NCI-H1436 (cell line): ENCODE data around the gene NIM1K.
"Not testable (repeated sequence)": the region's sequence is repeated elsewhere in the genome, so short reads cannot be mapped to it uniquely, and the experiment has no call there.

ENCODE experiments used
- DNase-seq: peaks from one replicate; lab custom pipeline; 2025; lab: John Stamatoyannopoulos, UW

NIM1K gene

DNA sequence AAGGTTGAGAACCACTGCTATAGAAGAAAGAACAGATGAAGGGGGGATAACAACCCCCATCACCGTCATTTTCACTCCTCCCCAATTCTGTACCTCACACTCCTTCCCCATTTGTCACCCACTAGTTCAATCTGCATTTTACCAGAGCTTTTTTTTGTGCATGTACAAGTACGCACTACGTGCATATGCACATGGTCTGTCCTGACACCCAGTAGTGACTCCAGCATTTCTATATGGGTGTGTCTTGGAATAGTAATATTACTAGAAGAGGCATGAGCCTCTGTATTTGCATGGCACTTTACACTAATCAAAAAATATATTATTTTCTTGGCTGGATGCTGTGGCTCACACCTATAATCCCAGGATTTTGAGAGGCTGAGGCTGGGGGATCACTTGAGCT lies 38.7 kb downstream of the NIM1K start:
- DNase-seq: no peak

DNA sequence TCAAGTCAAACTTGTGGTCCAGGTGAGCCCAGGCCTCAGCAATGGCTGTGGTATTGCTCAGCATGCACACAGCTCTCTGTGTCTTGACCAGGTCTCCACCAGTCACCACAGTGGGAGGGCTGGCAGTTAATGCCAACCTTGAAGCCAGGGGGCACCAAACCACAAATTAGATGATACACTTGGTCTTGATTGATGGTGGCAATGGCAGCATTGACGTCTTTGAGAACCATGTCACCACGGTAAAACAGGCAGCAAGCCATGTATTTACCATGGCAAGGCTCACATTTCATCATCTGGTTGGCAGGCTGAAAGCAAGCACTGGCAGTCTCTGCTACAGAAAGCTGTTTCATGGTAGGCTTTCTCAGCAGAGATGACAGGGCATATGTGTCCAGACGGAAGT lies 40.0 kb downstream of the NIM1K start:
- no peak for DNase-seq

DNA sequence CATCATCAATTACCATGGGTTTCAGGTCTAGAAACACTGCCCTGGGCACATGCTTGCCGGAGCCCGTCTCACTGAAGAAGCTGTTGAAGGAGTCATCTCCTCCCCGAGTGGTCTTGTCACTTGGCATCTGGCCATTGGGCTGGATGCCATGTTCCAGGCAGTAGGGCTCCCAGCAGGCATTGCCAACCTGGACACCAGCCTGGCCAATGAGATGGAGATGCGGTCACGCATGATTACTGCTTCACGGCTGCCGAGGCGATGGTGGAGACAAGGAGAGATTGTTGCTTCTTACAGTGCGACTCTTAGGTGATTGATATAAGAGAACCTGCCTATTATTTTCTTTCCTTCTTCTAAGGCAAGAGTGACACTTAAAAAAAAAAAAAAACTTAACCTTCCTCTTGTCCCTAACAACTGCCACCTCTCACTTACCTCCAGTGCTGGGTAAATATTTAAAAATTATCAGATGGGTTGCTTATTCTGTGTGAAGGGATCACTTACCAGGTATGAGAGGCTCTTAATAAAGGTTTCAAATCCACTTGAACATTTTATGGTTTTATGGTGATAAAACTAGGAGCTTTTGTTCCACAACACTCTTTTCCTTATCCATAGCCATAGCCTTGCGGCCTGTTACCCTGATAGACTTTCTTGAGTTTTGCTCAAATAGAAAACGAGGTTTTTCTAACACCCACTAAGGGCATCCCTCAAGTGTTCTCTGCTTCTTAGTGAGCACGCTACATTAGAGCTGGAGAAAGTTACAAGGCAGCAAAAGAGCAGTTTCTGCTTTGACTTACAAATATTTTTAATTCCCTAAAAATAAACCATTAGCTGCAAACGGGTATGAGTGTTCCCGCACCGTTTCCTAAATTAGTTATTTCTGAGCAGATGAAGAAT lies 41.2 kb downstream of the NIM1K start:
- no peak for DNase-seq

DNA sequence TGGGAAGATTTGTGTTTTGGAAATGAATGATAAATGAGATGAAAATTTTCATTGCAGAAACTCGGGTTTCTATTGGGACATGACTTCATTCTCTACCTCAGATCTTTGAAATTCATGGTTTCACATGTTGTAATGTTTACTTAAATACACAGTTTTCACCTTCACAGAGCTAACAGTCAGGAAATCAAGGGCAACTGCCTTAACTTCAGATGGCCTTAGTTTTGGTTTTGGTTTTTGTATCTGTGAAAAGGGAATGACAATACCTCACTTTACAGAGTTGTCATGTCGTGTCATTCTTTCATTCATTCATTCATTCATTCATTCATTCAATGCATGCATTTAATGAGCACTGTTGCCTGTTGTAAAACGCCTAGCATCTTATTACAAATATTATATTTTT lies 41.9 kb downstream of the NIM1K start:
- DNase-seq: no peak

DNA sequence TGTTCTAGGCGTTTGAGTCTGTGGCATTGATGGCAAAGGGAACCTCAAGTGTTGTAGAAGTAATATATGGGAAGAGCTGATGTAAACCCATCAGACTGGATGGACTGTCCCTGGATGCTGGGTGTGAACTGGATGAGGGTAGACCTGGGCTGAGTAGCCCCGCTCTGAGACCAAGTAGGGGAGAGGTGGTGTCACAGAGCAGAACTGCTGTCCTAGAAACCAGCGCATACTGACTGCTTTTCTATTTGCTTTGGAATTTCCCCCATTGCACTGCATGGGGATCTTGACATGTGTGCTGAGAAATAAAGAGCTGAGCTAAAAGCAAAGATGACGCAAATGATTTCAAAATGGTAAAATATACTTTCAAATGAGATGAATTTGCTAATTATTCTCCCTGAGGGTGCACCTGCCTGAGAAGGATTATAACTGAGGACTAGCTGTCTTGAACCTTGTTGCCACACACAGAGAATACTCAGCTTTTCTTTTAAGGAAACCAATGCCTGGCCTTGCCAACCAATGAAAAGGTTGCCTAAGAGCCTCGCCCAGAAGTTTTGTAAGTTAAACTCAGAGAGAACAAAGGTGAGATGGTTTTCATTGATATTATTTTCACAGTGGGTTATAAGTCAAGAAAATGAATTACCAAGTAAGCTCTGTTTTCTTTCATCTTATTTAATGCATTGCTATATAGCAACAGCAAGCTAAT lies 44.8 kb downstream of the NIM1K start:
- no peak for DNase-seq

DNA sequence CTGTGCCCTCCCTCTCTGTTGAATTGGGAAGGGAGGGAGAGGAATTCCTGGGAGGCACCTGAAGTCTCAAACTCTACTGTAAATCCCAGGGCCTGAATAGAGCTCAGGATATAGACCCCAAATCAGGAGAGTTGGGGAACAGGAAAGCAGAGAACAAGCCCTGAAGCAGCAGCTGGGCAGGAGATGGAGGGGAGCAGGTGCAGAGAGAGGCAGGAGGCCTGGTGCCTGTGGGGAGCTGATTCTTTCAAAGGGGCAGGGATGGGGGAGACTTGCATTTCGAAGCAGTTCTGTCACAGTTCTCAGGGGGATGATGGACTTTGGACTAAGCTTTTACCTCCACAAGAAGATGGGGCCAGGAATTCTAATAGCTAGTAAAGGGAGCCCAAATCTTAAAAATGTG lies 50.2 kb downstream of the NIM1K start:
- DNase-seq: no peak

DNA sequence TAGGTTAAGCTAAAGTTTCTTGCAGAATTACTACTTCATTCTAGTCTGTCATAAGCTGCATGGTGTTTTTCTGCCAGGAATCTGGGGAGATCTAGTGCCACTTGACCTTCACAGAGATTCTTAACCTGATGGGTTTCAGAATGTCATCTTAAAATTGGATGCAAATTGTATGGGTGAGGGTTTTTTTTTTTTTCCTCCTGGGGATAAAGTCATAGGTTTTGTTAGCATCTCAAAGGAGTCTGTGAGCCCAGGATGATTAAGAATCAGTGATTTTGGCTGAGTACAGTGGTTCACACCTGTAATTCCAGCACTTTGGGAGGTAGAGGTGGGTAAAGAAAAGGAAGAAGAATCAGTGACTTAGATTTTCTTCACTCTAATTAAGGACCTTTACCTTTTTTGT lies 51.2 kb downstream of the NIM1K start:
- no peak for DNase-seq

DNA sequence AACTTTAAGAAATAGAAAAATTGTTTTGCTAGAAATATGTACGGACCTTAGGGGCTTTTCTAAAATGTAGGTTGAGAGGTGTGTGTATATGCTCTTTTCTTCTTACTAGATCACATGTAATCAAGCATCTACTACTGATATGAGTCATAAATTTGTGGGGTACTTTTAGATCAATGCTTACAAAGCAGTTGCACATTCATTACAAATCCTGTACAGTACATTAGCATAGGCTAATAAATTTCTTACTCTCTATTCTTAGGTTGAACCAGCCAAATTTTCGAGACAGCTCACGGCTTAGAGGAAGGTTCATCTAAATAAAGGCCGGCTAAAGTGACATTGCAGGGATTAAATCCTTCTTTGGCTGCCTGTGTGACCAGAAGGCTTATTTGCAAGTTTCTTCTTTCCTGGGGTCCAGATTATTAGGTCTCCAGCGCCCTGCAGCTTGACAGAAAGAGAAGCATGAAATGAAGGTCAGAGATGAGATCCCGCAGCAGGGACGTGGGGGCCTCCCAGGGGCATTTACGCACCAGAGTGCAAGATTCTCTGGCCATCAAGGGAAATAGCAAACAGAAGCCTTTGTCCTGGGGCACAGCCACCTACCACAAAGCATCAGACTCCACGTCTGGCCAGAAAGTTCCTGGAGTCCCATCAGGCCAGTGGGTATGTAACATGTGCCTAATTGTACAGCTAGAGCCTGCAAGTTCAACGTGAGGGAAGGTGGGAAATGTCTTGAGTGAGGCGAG lies 53.0 kb downstream of the NIM1K start:
- DNase-seq: no peak

DNA sequence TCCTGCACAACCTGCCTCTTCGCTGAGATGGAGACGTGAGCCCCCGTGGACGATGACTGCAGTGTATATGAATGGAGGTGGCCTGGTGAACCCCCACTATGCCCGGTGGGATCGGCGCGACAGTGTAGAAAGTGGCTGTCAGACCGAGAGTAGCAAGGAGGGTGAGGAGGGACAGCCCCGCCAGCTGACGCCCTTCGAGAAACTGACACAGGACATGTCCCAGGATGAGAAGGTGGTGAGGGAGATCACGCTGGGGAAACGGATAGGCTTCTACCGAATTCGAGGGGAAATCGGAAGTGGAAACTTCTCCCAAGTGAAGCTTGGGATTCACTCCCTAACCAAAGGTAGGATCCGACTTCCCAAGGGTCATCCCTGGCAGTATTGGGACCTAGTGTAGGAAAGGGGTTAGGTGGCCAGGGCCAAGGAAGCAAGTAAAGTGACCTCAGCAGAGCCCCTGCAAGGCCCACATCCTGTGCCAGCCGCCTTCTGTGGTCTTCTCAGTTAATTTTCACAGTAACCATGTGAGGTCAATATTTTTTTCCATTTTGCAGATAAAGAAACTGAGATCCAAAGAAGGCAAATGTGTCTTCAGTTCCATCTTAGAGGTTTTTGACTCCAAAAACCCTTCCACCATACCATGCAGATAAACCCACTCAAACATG lies 53.8 kb downstream of the NIM1K start:
- no peak for DNase-seq

DNA sequence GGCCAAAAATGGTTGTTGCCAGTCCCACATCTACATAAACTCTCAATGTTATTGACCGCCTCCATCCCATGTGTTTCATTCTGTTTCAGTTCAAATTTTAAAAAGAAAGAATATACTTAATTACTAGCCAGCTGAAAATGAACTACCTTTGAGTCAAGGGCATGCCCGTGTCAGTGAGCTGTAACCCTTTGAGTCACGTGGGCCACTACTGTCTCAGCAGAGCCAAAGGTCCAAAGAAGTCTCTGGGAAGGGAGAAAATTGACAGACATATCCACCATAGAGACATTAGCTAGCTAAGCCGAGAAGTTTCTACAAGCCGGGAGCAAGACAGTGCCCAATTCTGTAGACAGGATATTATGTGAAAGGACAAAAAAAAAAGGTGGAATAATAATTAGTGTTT lies 59.7 kb downstream of the NIM1K start:
- DNase-seq: no peak

DNA sequence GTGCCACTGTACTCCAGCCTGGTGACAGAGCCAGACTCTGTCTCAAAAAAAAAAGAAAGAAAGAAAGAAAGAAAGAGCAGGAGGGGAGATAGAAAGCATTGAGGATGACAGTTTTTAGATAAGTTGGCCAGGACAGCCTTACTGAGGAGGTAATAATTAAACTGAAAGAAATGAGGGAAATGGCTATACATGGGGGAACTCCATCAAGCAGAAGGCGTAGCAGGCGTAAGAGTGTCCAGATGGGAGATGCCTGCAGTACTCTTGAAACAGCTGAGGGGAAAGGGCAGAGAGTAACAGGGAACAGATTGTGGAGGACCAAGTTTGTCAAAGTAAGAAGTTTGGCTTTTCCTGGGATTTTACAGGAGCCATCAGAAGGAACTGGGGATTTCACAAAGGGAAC lies 63.7 kb downstream of the NIM1K start:
- DNase-seq: no peak

DNA sequence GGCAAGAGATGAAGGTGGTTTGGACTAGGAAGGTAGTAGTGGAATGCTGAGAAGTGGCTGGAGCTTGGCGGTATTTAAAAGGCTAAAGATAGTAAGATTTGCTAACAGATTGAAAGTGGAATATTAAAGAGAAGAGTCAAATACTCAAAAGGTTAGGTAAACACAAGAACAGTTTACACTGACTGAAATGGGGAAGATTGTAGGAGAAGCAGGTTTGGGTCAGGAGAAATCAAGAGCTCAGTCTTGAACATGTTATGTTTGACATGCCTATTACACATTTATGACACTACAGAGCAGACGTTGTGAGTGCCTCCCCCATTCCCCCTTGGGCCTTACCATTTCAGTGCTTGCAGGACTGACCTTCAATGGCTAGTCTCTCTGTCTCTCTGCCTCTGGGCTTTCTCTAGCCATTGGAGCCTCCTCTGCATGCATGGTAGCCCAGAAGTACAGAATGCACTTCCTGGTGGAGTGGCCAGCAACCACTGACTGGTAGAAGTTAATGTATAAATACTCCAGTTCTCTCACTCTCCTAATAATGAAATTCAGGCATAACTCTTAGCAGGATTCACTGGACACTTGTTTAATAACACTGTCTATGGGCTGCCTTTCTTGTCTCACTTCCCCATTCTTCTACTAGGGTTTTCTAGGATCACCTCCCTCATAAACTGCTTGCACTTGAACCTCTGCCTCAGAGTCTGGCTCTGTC lies 64.4 kb downstream of the NIM1K start:
- no peak for DNase-seq

DNA sequence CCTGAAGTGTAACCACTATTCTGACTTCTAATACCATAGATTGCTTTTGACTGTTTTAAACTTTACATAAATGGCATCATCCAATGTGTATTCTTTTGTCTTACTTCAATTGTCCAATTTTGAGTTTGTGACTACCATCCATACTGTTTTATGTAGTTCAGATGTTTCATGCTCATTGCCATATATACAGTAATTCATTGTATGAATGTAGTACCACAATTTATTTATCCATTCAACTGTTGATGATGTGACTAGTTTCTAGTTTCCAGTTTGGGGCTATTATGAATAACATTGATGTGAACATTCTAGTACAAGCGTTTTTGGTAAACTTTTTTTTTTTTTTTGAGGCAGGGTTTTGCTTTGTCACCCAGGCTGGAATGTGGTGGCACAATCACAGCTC lies 66.1 kb downstream of the NIM1K start:
- no peak for DNase-seq

DNA sequence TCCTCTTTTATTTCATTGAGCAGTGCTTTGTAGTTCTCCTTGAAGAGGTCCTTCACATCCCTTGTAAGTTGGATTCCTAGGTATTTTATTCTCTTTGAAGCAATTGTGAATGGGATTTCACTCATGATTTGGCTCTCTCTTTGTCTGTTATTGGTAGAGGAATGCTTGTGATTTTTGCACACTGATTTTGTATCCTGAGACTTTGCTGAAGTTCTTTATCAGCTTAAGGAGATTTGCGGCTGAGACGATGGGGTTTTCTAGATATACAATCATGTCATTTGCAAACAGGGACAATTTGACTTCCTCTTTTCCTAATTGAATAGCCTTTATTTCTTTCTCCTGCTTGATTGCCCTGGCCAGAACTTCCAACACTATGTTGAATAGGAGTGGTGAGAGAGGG lies 70.2 kb downstream of the NIM1K start:
- not testable (repeated sequence) for DNase-seq

DNA sequence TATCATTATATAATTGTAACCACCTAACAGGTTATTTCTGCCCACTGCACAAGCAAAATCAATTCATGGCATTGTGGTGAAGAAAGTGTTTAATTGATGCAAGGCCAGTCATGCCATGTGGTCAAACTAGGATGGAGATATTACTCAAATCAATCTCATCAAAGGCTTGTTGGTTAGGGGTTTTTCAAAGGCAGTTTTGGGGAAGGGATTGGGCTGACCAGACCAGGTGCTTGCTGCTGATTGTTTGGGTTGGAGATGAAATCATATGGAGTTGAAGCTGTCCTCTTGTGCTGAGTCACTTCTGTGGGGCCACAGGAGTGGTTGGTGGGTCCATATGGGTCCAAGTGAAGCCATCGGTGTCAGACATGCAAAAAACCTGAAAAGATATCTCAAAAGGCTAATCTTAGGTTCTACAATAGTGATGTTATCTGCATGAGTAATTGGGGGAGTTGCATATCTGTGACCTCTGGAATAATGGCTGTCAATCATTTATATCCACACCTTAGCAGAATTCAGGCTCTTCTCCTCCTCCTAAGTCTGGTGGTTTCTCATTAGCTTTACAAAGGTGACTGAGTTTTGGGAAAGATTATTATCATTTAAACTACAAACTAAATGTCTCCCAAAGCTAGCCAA lies 76.3 kb downstream of the NIM1K start:
- no peak for DNase-seq

DNA sequence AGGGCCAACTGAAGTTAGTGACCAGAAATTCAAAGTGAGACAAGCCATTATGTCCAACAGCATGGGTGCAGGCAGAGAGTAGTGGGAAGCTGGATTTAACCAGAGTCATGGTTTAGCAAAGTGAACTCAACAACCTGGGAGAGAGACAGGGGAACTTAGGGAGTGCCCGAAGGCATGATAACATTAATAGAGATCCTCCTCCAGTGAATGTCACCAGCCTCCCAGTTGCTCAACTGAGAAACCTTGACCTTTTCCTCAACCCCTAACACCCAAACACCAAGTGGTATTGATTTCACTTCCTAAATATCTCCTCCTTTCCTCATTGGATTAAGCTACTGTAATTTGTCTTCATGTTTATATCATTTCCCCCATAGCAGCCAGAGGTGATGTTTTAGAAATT lies 78.6 kb downstream of the NIM1K start:
- DNase-seq: no peak

DNA sequence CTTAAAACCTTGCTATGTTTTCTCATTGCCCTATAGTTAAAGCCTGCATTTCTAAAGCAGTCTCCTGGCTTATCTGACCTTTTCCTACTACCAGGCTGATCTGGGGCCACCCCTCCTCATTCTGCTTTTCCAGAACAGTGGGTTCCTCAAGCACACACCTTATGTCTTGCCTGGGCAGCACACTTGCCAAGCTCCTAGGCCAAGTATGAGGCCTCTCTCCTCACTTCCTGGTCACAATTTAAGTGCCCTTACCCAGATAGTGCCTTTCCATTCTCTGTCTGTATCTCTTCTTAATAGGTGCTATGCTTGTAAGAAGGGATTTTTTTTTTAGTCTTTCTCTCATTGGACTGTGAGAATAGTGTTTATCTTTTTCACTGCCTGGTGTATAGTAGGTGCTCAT lies 81.5 kb downstream of the NIM1K start:
- no peak for DNase-seq

DNA sequence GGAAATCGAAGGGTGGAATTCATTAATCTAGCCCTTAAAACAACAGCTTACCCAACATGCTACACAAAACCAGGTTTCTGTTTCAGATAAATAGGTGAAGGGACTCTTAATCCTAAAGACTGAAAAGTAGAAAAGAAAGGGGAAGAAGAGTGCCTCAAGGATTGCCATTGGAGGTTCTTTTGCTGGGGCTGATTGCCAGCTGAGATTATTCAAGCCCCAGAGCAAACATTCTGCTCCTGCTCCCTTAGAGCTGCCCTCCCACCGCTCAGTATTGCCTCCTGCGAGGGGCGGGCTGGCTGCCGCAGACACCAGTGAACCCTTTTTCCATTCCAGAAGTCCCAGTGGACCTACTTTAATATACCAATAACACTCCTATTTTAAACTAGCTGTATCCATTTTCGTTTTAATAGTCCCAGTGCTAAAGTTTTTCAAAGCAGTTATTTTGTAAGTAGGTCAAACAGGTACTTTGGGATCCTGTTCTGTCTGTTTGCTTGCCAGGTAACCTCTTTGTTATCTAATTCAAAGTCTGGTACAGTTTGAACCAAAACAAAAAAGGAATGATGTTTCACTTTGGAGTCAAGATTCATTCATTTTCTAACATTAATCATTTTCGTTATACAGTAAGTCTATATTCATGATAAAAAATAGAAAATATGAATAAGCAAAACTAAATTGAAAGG lies 82.5 kb downstream of the NIM1K start:
- DNase-seq: no peak

DNA sequence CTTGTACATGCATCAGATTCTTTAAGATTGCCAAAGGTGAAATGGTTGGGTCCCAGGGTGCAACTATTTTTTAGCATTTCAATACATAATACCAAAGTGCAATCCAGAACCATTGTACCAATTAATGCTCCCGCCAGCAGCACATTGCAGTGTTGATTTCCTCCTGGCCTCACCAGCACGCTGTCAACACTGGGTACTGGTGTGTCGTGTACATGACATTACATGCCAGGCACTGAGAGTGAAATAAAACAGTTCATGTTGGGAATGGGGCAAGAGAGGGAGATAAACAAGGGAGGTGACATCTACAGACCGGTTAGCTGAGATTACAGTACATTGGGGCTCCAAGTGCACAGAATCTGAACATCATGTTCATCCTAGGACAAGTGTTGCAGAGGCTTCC lies 83.4 kb downstream of the NIM1K start:
- DNase-seq: no peak

DNA sequence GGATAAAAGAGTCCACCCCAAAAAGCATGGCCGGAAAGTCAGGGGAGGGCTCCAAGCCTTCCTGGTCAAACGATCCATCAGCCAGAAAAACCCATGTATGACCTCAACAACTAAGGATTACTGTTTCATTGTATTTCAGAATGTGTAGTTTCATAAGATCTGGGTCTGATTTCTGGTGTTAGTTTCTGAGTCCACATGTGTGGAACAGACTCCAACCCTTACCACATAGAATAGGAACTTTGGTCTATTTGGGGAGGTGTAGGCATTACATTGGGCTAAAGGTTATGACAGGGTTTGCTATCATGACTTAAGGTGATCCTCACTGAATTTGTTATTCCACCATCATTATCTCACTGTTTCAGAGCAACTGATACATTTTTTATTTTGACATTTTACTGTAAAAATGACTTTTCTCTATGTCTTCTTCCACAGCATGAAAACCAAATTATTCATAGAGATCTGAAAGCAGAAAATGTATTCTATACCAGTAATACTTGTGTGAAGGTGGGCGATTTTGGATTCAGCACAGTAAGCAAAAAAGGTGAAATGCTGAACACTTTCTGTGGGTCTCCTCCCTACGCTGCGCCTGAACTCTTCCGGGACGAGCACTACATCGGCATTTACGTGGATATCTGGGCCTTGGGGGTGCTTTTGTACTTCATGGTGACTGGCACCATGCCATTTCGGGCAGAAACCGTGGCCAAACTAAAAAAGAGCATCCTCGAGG lies 87.7 kb downstream of the NIM1K start:
- DNase-seq: no peak
